ENCODE data around the gene OR1E2. TPM values are rescaled to one million over a fixed set of nuclear protein-coding genes. Genes with fewer than 3 reads are reported as not detected.
"Not testable (repeated sequence)": the region's sequence is repeated elsewhere in the genome, so short reads cannot be mapped to it uniquely, and the experiment has no call there.

The OR1E2 gene
- total RNA-seq, 1 donor from 2014 or later, result not detected

- H3K9me3 Mint-ChIP-seq, result no peaks in the 10 kb centered on the region
- no peaks in the 10 kb centered on the region for H3K36me3 Mint-ChIP-seq
- no peak overlapping the region for H3K27ac Mint-ChIP-seq
- no peak for DNase-seq (ENCODE audit: low spot score in 2 of 2, unreplicated experiment in 2 of 2)
- peaks cover 8% of the 10 kb centered on the region for H3K4me1 Mint-ChIP-seq
- no peak overlapping the region for H3K4me3 Mint-ChIP-seq
- peaks cover 6% of the 10 kb centered on the region for H3K27me3 Mint-ChIP-seq (ENCODE audit: low read depth)
- TF ChIP-seq CTCF (IDR thresholded peaks at IDR 0.05; ENCODE audit: unreplicated experiment), result no peak
Measured at GRCh38 chr17:3474212-3474611, 40.6 kb upstream of the OR1E2 start.

GRCh38 chr17:3472137-3472536 lies 38.5 kb upstream of the OR1E2 start:
- Mint-ChIP-seq H3K4me1 (peaks cover 8% of the 10 kb centered on the region), H3K27ac (no peak overlapping the region), H3K4me3 (no peak overlapping the region), H3K36me3 (no peaks in the 10 kb centered on the region), H3K9me3 (no peaks in the 10 kb centered on the region), H3K27me3 (ENCODE audit: low read depth) (no peaks in the 10 kb centered on the region)
- no peak for DNase-seq (ENCODE audit: low spot score in 2 of 2, unreplicated experiment in 2 of 2)
- TF ChIP-seq CTCF (IDR thresholded peaks at IDR 0.05; ENCODE audit: unreplicated experiment), result no peak

- H3K9me3 Mint-ChIP-seq, result no peaks in the 10 kb centered on the region
- peaks cover 8% of the 10 kb centered on the region for H3K4me1 Mint-ChIP-seq
- no peak within 1 kb of the TSS for H3K4me3 Mint-ChIP-seq
- no peak within 1 kb of the TSS for H3K27ac Mint-ChIP-seq
- H3K27me3 Mint-ChIP-seq (ENCODE audit: low read depth), result no peaks in the 10 kb centered on the region
- no peak for TF ChIP-seq CTCF (IDR thresholded peaks at IDR 0.05; ENCODE audit: unreplicated experiment)
- no peaks in the 10 kb centered on the region for H3K36me3 Mint-ChIP-seq
- DNase-seq (ENCODE audit: low spot score in 2 of 2, unreplicated experiment in 2 of 2), result no peak
Measured at GRCh38 chr17:3471599-3471998, 38.0 kb upstream of the OR1E2 start, which contains the start of gene SPATA22. TSS of gene SPATA22 (minus strand) at chr17:3471819. CDS start at chr17:3469325, 2,494 bp downstream.

GRCh38 chr17:3469529-3469928 lies 35.9 kb upstream of the OR1E2 start:
- H3K4me3 Mint-ChIP-seq, result no peak overlapping the region
- H3K27me3 Mint-ChIP-seq (ENCODE audit: low read depth), result no peaks in the 10 kb centered on the region
- H3K4me1 Mint-ChIP-seq, result peaks cover 1% of the 10 kb centered on the region
- TF ChIP-seq CTCF (IDR thresholded peaks at IDR 0.05; ENCODE audit: unreplicated experiment), result no peak
- no peaks in the 10 kb centered on the region for H3K9me3 Mint-ChIP-seq
- no peak for DNase-seq (ENCODE audit: low spot score in 2 of 2, unreplicated experiment in 2 of 2)
- no peak overlapping the region for H3K27ac Mint-ChIP-seq
- H3K36me3 Mint-ChIP-seq, result no peaks in the 10 kb centered on the region

- DNase-seq (ENCODE audit: low spot score in 2 of 2, unreplicated experiment in 2 of 2); H3K4me3 Mint-ChIP-seq; H3K27me3 Mint-ChIP-seq (ENCODE audit: low read depth); H3K9me3 Mint-ChIP-seq; H3K36me3 Mint-ChIP-seq; H3K4me1 Mint-ChIP-seq; H3K27ac Mint-ChIP-seq: not testable (repeated sequence)
Measured at GRCh38 chr17:3466355-3466754, 32.7 kb upstream of the OR1E2 start.

- no peak for TF ChIP-seq CTCF (IDR thresholded peaks at IDR 0.05; ENCODE audit: unreplicated experiment)
- Mint-ChIP-seq H3K27me3 (ENCODE audit: low read depth) (no peaks in the 10 kb centered on the region), H3K27ac (no peak overlapping the region), H3K9me3 (peaks cover 5% of the 10 kb centered on the region), H3K4me3 (no peak overlapping the region), H3K36me3 (no peaks in the 10 kb centered on the region), H3K4me1 (no peaks in the 10 kb centered on the region)
- DNase-seq (ENCODE audit: low spot score in 2 of 2, unreplicated experiment in 2 of 2), result no peak
Measured at GRCh38 chr17:3448059-3448665, 14.5 kb upstream of the OR1E2 start.
